Activated naive CD8-positive, alpha-beta T cell treated with anti-CD3 and anti-CD28 coated beads, Interleukin-2, amount 50 U/mL, for 16 hours (primary cell): ENCODE measurements around the gene PRSS27.
A peak's percentile ranks its signal among the peaks of the same experiment; 100 is the strongest.

Source experiments
- DNase-seq: peaks from one replicate; pipeline ENCODE4 v3.0.0-alpha.2; 2020; ENCODE audit warnings: low read depth, low spot score

The PRSS27 gene

DNA sequence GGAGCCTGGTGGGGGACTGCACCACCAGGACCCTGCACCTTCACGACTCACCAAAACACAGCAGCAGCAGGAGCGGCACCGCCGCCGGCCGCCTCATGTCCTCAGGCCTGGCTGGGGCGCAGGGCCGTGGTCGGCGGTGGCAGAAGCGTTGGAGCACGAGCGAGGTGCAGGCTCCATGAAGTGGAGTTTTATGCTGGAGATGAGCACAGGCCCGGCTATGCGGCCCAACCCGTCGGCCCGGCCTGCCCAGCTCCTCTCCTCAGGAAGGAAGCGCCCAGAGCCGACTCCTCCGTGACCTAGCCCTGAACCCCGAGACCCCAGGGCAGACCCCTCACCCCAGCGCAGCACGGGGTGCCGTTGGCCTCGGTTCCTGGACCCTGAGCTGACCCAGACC, at the start of gene PRSS27:
PRSS27 (minus strand) TSS at position 161 of the 394 bp plus-strand sequence; CDS start at position 97, 64 bp downstream.
- DNase-seq = no peak

DNA sequence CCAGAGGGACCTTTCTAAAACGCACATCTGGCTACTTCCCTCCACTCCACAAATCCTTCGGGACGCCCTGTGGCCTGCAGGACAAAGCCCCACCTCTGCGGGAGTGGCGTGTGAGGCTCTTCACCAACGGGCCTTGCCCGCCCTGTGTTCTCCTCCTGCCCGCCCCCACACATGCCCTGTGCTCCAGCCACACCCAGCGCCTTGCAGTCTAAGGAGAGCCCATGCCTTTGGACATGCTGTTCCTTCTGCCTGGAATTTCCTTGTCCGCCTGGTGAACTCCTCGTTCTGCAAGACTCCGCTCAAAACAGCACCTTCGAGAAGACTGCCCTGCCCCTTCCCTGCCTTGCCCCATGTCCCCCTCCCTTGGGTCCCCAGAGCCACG, 49.6 kb upstream of the PRSS27 start:
- DNase-seq = no peak

DNA sequence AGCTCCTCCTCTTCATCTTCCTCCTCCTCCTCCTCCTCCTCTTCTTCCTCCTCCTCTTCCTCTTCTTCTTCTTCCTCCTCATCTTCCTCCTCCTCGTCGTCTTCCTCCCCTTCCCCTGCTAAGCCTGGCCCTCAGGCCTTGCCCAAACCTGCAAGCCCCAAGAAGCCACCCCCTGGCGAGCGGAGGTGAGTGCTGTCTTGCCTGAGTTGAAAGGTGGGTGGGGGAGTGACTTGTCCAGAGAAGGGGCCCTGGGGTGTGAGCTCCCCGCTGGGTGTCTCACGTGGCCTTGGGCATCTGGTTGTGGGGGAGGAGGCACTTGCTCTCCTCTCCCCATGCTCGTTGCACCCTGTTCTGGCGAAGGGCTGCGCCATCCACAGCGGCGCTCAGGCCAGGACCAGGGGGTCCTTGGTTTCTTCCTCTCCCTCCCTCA, 49.1 kb upstream of the PRSS27 start:
- DNase-seq = no peak

DNA sequence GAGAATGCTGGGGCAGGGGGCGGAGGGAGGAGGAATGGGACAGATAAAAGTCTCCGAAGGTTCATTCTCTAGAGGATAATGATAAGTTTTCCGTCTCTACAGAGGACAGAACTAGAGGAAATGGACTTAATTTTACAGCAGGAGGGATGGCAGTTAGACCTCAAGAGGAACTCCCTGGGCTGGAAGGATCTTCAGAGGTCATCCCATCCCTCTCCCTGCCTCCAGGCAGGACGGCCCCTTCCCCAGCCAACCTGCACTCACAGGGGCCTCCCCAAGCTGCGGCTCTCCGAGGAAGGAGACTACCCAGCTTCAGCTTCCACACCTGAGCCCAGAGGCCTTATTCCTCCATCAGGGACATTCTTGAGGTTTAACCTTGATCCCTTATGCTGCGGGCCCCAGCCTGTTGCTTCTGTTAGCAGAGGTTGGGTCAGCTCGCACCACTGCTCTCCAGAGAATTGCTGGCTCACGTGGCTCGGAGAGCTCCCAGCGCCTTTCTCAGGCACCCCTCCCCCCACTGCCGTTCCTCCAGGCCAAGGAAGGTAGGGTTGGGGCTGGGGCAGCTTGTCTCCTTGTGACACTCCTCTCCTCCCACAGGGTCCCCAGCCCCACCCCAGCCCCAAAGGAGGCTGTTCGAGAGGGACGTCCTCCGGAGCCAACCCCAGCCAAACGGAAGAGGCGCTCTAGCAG, 48.5 kb upstream of the PRSS27 start:
- no peak for DNase-seq

DNA sequence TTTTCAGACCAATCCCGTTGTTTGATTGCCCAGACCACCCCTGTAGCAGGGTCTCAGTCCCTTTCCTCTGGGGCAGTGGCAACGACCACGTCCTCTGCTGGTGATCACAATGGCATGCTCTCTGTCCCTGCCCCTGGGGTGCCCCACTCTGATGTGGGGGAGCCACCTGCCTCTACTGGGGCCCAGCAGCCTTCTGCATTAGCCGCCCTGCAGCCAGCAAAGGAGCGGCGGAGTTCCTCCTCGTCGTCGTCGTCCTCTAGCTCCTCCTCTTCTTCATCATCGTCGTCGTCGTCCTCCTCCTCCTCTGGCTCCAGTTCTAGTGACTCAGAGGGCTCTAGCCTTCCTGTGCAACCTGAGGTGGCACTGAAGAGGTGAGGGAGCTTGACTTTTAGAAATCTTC, 47.9 kb upstream of the PRSS27 start:
- no peak for DNase-seq

DNA sequence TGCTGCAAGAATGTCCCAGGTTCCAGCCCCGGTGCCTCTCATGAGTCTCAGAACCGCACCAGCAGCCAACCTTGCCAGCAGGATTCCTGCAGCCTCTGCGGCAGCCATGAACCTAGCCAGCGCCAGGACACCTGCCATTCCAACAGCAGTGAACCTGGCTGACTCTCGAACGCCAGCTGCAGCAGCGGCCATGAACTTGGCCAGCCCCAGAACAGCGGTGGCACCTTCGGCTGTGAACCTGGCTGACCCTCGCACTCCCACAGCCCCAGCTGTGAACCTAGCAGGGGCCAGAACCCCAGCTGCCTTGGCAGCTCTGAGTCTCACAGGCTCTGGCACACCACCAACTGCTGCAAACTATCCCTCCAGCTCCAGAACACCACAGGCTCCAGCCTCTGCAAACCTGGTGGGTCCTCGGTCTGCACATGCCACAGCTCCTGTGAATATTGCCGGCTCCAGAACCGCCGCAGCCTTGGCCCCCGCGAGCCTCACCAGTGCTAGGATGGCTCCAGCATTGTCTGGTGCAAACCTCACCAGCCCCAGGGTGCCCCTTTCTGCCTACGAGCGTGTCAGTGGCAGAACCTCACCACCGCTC, 47.2 kb upstream of the PRSS27 start:
- DNase-seq = no peak

DNA sequence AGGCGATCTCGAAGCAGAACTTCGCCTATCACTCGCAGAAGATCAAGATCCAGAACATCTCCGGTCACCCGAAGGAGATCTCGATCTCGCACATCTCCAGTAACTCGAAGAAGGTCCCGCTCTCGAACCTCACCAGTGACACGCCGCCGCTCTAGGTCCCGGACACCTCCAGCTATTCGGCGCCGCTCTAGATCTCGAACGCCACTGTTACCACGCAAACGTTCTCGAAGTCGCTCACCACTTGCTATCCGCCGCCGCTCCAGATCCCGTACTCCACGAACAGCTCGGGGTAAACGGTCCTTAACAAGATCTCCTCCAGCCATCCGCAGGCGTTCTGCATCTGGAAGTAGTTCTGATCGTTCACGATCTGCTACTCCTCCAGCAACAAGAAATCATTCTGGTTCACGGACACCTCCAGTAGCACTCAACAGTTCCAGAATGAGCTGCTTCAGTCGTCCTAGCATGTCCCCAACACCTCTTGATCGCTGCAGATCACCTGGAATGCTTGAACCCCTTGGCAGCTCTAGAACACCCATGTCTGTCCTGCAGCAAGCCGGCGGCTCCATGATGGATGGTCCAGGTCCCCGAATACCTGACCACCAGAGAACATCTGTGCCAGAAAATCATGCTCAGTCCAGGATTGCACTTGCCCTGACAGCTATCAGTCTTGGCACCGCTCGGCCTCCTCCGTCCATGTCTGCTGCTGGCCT, 46.6 kb upstream of the PRSS27 start:
- no peak for DNase-seq

DNA sequence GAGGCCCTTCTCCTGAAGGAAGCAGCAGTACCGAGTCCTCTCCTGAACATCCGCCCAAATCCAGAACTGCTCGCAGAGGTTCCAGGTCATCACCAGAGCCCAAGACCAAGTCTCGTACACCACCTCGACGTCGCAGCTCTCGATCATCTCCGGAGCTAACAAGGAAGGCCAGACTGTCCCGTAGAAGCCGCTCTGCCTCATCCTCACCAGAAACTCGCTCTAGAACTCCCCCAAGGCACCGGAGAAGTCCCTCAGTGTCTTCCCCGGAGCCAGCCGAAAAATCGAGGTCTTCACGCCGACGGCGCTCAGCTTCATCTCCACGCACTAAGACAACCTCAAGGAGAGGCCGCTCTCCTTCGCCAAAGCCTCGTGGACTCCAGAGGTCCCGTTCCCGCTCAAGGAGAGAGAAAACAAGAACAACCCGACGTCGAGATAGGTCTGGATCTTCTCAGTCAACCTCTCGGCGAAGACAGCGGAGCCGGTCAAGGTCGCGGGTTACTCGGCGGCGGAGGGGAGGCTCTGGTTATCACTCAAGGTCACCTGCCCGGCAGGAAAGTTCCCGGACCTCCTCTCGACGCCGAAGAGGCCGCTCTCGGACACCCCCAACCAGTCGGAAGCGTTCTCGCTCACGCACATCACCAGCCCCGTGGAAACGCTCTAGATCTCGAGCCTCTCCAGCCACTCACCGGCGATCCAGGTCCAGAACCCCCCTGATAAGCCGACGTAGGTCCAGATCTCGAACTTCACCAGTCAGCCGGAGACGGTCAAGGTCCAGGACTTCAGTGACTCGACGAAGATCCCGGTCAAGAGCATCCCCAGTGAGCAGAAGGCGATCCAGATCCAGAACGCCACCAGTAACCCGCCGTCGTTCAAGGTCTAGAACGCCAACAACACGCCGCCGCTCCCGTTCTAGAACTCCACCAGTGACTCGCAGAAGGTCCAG, 45.7 kb upstream of the PRSS27 start:
- DNase-seq = no peak

DNA sequence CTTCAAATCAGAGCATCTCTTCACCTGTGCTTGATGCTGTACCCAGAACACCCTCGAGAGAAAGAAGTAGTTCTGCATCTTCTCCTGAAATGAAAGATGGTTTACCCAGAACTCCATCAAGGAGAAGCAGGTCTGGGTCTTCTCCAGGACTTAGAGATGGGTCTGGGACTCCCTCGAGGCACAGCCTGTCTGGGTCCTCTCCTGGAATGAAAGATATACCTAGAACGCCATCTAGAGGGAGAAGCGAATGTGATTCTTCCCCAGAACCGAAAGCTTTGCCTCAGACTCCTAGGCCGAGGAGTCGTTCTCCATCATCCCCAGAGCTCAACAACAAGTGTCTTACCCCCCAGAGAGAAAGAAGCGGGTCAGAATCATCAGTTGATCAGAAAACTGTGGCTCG, 44.7 kb upstream of the PRSS27 start:
- DNase-seq = no peak

DNA sequence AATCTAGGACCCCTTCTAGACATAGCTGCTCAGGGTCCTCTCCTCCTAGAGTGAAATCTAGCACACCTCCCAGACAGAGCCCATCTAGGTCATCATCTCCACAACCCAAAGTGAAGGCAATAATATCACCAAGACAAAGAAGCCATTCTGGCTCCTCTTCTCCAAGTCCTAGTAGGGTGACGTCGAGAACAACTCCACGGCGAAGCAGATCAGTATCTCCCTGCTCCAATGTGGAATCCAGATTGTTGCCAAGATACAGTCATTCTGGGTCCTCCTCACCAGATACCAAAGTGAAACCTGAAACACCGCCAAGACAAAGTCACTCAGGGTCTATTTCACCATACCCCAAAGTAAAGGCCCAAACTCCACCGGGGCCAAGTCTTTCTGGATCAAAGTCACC, 43.1 kb upstream of the PRSS27 start:
- DNase-seq = no peak

DNA sequence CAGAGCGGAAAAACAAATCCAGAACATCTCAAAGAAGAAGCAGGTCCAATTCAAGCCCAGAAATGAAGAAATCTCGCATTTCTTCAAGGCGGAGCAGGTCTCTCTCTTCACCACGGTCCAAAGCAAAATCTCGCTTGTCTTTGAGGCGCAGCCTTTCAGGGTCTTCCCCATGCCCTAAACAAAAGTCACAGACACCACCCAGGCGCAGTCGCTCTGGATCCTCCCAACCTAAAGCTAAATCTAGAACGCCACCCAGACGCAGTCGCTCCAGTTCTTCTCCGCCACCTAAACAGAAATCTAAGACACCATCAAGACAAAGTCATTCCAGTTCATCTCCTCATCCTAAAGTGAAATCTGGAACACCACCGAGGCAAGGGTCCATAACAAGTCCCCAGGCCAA, 42.7 kb upstream of the PRSS27 start:
- DNase-seq = no peak

DNA sequence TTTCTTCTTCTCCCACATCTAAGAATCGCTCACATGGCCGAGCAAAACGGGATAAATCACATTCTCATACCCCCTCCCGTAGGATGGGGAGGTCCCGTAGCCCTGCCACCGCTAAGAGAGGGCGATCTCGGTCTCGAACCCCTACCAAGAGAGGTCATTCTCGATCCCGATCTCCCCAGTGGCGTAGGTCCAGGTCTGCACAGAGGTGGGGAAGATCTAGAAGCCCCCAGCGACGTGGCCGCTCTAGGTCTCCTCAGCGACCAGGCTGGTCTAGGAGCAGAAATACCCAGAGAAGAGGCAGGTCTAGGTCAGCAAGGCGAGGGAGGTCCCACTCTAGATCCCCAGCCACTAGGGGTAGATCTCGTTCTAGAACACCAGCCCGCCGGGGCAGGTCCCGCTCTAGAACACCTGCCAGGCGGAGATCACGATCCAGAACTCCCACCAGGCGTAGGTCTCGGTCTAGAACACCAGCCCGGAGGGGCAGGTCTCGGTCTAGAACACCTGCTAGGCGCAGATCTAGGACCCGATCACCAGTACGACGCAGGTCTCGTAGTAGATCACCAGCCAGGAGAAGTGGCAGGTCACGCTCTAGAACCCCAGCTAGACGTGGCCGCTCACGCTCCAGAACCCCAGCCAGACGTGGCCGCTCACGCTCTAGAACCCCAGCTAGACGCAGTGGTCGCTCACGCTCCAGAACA, 42.0 kb upstream of the PRSS27 start:
- DNase-seq = no peak

DNA sequence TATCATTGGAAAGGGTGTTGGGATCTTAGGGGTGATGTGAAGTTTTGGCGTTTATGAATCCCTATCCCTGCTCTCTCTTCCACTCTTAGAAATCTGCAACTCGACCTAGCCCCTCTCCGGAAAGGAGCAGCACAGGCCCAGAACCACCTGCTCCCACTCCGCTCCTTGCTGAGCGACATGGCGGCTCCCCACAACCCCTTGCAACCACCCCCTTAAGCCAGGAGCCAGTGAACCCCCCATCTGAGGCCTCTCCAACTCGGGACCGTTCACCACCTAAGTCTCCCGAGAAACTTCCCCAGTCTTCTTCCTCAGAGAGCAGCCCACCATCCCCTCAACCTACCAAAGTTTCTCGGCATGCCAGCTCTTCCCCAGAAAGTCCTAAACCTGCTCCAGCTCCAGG, 41.4 kb upstream of the PRSS27 start:
- no peak for DNase-seq

DNA sequence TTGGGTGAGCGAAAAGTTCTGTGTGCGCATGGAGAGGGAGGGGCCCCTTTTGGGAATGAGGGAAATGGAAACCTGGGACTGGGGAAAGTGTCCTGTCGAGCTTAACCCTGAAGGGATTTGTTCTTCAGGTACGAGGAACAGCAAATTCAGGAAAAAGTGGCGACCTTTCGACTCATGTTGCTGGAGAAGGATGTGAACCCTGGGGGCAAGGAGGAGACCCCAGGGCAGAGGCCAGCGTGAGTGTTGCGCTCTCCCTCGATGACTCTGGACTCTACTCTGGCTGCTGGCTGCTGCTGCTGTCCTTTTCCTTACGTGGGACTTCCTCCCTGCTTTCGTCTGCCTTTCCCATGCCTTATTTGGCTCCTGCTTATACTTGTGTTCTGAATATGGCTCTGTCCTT, 37.3 kb upstream of the PRSS27 start:
- no peak for DNase-seq

DNA sequence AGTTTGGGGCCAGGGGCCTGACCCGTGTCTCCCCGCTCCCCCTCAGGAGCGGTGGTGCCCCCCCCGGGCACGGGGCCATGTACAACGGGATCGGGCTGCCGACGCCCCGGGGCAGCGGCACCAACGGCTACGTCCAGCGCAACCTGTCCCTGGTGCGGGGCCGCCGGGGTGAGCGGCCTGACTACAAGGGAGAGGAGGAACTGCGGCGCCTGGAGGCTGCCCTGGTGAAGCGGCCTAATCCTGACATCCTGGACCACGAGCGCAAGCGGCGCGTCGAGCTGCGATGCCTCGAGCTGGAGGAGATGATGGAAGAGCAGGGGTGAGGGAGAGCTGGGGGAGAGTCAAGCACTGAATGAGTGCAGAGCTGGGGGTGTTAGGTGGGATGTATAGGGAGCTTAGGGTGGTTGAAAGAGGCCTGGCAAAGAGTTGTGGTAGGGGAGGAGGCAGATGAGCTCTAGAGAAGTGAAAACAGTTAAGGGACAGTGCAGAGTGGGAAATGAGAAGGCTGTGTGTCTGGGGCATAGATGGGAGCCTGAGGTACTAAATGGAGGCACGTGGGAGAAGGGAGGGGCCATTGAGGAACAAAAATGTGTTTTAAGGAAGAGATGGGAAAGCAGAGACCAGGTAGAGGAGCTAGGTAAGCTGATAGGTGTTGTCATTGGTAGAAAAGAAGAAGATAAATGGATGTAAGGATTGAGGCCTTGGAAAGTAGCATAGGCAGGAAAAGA, 36.4 kb upstream of the PRSS27 start:
- DNase-seq = no peak

DNA sequence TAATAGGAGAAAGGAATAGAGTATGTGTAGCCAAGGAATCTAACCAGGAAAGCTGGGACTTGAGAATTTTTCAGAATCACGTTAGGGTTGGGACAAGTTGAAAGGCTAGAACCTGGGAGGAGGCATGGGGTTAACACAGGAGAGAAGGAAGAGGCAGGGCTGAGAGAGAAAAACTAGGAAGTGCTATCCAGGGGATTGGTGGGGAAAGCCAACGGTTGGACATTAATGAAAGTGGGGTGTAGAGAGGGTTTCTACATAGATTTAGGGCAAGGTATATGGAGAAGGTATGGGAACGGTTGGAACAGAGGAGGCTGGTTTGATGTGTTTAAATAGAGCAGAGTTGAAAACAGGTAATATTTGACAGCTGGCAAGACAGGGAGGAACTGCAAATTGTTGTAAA, 35.1 kb upstream of the PRSS27 start:
- no peak for DNase-seq

DNA sequence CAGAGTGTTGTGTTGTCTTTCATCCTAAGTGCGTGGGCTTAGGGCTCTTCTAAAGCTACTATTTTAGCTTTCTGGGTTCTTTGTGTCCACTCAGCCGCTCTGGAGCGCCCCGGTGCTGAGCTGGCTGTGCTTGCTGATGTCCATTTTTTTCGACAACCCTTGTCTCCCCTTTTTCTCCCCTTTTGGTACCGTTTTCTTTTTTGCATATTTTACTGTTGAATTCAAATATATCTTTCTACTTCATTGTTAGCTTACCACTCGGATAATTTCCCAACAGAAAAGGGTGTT, 33.7 kb upstream of the PRSS27 start:
- no peak for DNase-seq

DNA sequence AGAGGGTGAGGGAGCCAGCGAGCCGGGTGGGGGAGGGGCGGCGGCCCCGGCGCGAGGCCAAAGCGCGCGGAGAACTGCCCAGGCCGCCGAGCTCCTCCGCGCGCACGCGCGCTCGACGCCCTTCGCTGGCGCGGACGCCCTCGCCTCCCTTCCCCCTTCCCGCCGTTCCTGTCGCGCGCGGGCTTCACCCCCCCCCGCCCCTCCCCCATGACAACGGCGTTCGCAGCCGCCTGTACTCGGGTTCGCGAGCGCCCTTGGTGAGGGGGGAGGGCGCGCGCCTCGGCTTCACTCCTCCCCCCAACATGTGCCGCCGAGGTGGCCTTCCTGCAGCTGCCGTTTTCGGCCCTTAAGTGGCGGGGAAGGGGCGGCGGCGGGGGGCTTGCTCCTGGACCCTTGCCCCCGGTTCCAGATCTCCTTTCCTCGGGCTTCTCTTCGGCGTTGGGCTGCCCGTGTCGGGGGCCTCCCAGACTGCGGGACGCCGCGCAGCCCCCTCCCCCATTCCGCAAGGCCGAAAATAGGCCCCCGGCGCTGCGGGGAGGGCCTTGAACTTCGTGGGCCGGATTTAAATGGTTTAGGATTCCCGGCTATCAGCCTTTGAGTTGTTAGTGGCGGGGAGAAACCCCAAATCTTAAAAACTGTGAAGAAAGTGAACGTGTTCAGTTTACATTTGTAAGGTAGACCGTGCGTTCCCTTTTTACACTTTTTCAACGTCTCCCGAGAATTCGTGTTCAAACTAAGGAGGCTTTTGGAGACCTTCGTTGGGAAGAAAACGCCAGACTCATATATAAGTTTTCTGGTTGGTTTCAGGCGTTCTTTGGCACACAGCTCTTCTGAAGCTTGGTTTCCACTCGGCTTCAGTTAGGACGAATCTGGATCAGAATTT, 33.1 kb upstream of the PRSS27 start:
- no peak for DNase-seq

DNA sequence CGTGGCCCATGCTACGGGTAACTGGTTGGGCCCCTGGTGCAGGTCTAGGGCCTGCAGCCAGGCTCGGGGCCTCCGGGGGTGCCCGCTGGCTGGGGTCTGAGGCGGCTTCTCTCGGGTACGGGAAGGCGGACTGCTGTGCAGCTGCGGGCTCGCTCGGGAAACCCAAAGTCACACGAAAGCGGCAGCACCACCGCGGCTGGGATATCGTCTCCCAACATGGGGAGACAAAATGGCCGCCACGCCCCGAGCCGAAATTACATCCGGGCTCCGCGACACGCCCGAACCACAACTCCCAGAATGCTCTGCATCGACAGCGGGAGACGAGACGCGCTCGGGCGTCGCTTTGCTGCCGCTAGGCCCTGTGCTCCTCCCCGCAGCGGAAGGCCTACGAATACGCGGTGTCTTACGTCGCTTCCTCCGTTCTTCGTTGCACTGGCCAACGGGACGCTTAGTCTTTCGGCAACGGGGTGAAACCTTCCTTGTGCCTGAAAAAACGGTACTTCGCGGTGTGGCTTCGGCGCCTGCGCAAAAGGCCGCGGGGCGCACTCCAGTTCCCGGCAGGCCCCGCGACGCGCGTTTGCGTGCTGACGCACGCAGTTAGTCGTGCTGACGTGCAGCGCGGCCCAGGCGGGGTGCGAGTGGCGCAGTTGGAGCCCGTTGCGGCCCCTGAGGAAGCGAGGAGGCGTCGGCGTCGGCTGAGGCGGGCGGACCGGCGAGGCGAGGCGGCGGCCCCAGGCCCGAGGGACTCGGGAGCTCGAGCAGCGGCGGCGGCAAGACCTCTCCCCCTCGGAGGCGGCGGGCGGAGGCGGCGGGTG, 32.2 kb upstream of the PRSS27 start, which contains the start of gene SRRM2:
SRRM2 (plus strand) TSS at position 604 of the 815 bp plus-strand sequence. CDS start 3,727 bp downstream, outside the sequence.
- DNase-seq = peak; percentile 80
